Liver (tissue), 3 donors: ENCODE data around the gene POU2F2.

Experiments used
- ATF3 ChIP-seq: IDR thresholded peaks from 2 replicates; pipeline ENCODE4 v1.6.1; 2016; ENCODE audit warnings: antibody characterized with exemption
- CTCF ChIP-seq: fragments of 150-350 bp; IDR thresholded peaks from 2 replicates; pipeline ENCODE4 v1.5.1; 2017; ENCODE audit warnings: improper control_type of control experiment, low read depth, low read length; ENCODE audit not compliant: missing input control
- EGR1 ChIP-seq, 2 donors: IDR thresholded peaks; 2 replicates each; pipeline ENCODE4 v1.6.1; 2016 to 2018; ENCODE audit warnings: antibody characterized with exemption in 2 of 2, low read depth in 2 of 2
- FOXA1 ChIP-seq: IDR thresholded peaks from 2 replicates; pipeline ENCODE4 v1.6.1; 2016; ENCODE audit warnings: antibody characterized with exemption
- GABPA ChIP-seq, 2 donors: IDR thresholded peaks in 1 of 2; conservative IDR thresholded peaks in 1 of 2; 2 replicates each; pipeline ENCODE4 v1.6.1; 2016; ENCODE audit warnings: antibody characterized with exemption in 2 of 2, mild to moderate bottlenecking in 1 of 2, moderate library complexity in 1 of 2
- HNF4A ChIP-seq, 2 donors: conservative IDR thresholded peaks; 2 replicates each; pipeline ENCODE4 v1.6.1; 2016; ENCODE audit warnings: antibody characterized with exemption in 2 of 2, mild to moderate bottlenecking in 2 of 2
- JUND ChIP-seq, 2 donors: IDR thresholded peaks; 2 replicates each; pipeline ENCODE4 v1.6.1; 2016; ENCODE audit warnings: antibody characterized with exemption in 2 of 2
- RAD21 ChIP-seq, 2 donors: IDR thresholded peaks; 2 replicates each; pipeline ENCODE4 v1.6.1; 2016; ENCODE audit warnings: antibody characterized with exemption in 2 of 2, mild to moderate bottlenecking in 2 of 2
- REST ChIP-seq: IDR thresholded peaks from 2 replicates; pipeline ENCODE4 v1.6.1; 2016; ENCODE audit warnings: antibody characterized with exemption, mild to moderate bottlenecking
- SP1 ChIP-seq: IDR thresholded peaks from 2 replicates; pipeline ENCODE4 v1.6.1; 2018; ENCODE audit warnings: antibody characterized with exemption, mild to moderate bottlenecking
- TAF1 ChIP-seq: conservative IDR thresholded peaks from 2 replicates; pipeline ENCODE4 v1.6.1; 2016; ENCODE audit warnings: antibody characterized with exemption, mild to moderate bottlenecking
- YY1 ChIP-seq: IDR thresholded peaks from 2 replicates; pipeline ENCODE4 v1.6.1; 2016; ENCODE audit warnings: antibody characterized with exemption, mild to moderate bottlenecking
- ZBTB33 ChIP-seq: IDR thresholded peaks from 2 replicates; pipeline ENCODE4 v1.6.1; 2016; ENCODE audit warnings: antibody characterized with exemption
- donor health status: healthy.
- donor health status: healthy.

GRCh38 chr19:42095142-42095813 lies 37.0 kb downstream of the POU2F2 start:
- no peak for TF ChIP-seq CTCF
- no peak for TF ChIP-seq GABPA (IDR thresholded peaks at IDR 0.05 in 1 of 2, conservative IDR thresholded peaks at IDR 0.05 in 1 of 2)
- no peak for TF ChIP-seq FOXA1
- TF ChIP-seq SP1, result no peak
- no peak for TF ChIP-seq HNF4A (conservative IDR thresholded peaks at IDR 0.05)
- no peak for TF ChIP-seq JUND (IDR thresholded peaks at IDR 0.05)
- TF ChIP-seq EGR1 (IDR thresholded peaks at IDR 0.05; ENCODE audit: low read depth in 2 of 2), result no peak
- no peak for TF ChIP-seq RAD21 (IDR thresholded peaks at IDR 0.05)
- TF ChIP-seq ZBTB33, result no peak
- TF ChIP-seq ATF3, result no peak
- no peak for TF ChIP-seq YY1
- no peak for TF ChIP-seq TAF1
- TF ChIP-seq REST, result no peak
